Measurements from ENCODE around the gene DIP2B.
"Not testable (repeated sequence)": the region's sequence is repeated elsewhere in the genome, so short reads cannot be mapped to it uniquely, and the experiment has no call there.

- TF ChIP-seq CTCF (IDR thresholded peaks at IDR 0.05; ENCODE audit: poor library complexity, severe bottlenecking); EZH2 (IDR thresholded peaks at IDR 0.05; ENCODE audit: borderline replicate concordance, insufficient read depth, low read length, poor library complexity, severe bottlenecking); POLR2AphosphoS5 (IDR thresholded peaks at IDR 0.05); REST (IDR thresholded peaks at IDR 0.05; ENCODE audit: borderline replicate concordance); MXI1 (conservative IDR thresholded peaks at IDR 0.05; ENCODE audit: poor library complexity, severe bottlenecking); EP300 (conservative IDR thresholded peaks at IDR 0.05; ENCODE audit: poor library complexity, severe bottlenecking); TAF1 (IDR thresholded peaks at IDR 0.05; ENCODE audit: low read depth); SMC3 (conservative IDR thresholded peaks at IDR 0.05; ENCODE audit: poor library complexity); RAD21 (conservative IDR thresholded peaks at IDR 0.05): not testable (repeated sequence)
These were observed 17.0 kb downstream of the DIP2B start for GRCh38 chr12:50521781-50522180.

All from neural cell (in vitro differentiated cells).